Testis (tissue), 2 donors: ENCODE measurements around the gene PHF10.

Source experiments
- CTCF ChIP-seq, 3 experiments: fragments of 450-650 bp in 2 of 3; fragments of 200-600 bp in 1 of 3; sonication (generic) in 1 of 3; IDR thresholded peaks; one replicate each; pipeline ENCODE4 v1.5.1; 2016 to 2019; ENCODE audit warnings: antibody characterized with exemption in 3 of 3, mild to moderate bottlenecking in 2 of 3, moderate library complexity in 1 of 3
- POLR2A ChIP-seq: fragments of 450-650 bp; IDR thresholded peaks from one replicate; pipeline ENCODE4 v1.6.1; 2017; ENCODE audit warnings: antibody characterized with exemption, mild to moderate bottlenecking, moderate library complexity

- no peak for TF ChIP-seq CTCF (IDR thresholded peaks at IDR 0.05)
- TF ChIP-seq POLR2A = no peak
Observed at GRCh38 chr6:169671563-169671962, 52.7 kb downstream of the PHF10 start.
